ENCODE data around the gene ST3GAL6.

DNA sequence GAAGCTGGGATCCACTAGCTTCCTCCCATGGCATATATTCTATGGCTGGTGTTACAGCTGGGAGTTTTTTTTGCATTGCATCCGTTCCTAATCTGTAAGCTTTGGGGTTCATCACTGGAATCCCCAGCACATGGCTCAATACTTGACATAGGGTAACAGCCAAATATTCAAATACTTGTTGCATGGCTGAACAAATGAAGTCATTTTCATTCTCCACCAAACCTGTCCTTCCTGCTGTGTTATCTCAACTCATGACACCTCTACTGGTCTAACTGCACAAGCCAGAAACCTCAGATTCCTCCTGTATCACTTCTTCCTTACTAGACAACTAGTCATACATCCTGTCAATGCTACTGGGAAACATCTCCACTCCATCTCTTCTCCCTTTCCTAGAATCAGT is 43.4 kb downstream of the ST3GAL6 start:
- TF ChIP-seq, protein P1, sequence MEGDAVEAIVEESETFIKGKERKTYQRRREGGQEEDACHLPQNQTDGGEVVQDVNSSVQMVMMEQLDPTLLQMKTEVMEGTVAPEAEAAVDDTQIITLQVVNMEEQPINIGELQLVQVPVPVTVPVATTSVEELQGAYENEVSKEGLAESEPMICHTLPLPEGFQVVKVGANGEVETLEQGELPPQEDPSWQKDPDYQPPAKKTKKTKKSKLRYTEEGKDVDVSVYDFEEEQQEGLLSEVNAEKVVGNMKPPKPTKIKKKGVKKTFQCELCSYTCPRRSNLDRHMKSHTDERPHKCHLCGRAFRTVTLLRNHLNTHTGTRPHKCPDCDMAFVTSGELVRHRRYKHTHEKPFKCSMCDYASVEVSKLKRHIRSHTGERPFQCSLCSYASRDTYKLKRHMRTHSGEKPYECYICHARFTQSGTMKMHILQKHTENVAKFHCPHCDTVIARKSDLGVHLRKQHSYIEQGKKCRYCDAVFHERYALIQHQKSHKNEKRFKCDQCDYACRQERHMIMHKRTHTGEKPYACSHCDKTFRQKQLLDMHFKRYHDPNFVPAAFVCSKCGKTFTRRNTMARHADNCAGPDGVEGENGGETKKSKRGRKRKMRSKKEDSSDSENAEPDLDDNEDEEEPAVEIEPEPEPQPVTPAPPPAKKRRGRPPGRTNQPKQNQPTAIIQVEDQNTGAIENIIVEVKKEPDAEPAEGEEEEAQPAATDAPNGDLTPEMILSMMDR (conservative IDR thresholded peaks at IDR 0.05; ENCODE audit: low read length) = no peak
- no peak for TF ChIP-seq EZH2phosphoT487 (IDR thresholded peaks at IDR 0.05; ENCODE audit: borderline replicate concordance, low read depth, low read length)

Data from OCI-LY7 (cell line).